SIG-M5 treated with dmso at 0.1 percent for 504 hours (cell line): ENCODE measurements around the gene SLC47A1.
"Not testable (repeated sequence)": the region's sequence is repeated elsewhere in the genome, so short reads cannot be mapped to it uniquely, and the experiment has no call there.

Experiments
- DNase-seq: peaks from one replicate; lab custom pipeline; 2025; ENCODE audit not compliant: unreplicated experiment; lab: John Stamatoyannopoulos, UW

SLC47A1 gene, protein sequence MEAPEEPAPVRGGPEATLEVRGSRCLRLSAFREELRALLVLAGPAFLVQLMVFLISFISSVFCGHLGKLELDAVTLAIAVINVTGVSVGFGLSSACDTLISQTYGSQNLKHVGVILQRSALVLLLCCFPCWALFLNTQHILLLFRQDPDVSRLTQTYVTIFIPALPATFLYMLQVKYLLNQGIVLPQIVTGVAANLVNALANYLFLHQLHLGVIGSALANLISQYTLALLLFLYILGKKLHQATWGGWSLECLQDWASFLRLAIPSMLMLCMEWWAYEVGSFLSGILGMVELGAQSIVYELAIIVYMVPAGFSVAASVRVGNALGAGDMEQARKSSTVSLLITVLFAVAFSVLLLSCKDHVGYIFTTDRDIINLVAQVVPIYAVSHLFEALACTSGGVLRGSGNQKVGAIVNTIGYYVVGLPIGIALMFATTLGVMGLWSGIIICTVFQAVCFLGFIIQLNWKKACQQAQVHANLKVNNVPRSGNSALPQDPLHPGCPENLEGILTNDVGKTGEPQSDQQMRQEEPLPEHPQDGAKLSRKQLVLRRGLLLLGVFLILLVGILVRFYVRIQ

DNA sequence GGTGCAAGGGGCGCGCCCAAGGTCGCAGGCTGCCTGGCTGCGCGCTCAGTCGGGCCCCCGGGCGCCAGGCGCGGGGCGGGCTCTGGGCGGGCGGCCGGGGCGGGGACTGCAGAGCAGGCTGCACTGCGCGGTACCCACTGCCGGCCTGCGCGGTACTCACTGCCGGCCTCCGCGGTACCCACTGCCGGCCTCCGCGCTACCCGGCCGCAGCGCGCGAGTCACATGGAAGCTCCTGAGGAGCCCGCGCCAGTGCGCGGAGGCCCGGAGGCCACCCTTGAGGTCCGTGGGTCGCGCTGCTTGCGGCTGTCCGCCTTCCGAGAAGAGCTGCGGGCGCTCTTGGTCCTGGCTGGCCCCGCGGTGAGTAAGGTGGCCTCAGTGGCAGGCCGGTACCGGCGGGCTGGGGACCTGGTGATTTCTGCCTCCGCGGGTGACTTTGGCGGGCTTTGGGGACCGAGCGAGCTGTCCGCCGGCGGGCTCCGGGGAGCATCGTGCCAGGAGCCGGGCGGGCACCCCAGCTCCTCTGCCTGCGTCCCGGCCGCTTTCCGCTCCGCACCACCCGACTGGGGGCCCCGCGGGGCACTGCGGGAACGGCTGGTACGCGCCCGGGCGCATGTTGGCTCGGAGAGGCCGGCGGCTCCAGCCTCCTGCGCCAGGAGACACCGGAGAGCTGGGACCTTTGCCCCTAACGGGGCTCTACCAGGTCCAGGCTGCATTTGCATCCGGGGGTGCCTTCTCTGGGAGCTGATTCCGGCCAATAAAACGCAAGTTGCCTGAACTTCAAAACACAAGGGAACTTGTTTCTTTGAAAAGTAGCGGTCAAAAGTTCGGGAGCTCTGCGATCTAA is at the start of gene SLC47A1:
Gene SLC47A1 (plus strand): TSS at position 137 of the 844 bp plus-strand sequence. CDS start 86 bp downstream, at position 223.
- DNase-seq: no peak

DNA sequence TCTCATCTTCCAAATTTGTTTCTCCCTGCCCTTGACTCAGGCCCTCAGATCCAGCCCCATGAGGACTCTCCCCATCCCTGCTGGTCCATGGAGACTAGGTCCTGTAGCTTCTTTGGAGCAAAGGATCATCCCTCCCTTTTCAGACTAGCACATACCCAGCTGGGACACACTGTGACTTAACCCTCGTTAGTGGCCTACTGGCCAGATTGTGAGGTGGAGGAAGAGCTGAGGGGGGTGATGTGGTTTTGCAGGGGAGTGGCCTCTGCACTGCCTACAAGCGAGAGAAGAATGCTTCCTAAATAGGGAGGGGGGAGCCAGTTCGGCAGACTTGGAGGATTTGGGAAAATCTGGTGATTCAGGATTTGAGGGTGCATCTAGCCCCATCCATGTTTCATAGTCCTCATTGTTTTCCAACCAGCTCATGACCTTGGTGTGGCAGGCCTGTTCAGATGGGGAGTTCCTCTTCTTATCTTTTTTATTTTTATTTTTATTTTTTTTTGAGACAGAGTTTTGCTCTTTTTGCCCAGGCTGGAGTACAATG is 47.8 kb upstream of the SLC47A1 start:
- no peak for DNase-seq

DNA sequence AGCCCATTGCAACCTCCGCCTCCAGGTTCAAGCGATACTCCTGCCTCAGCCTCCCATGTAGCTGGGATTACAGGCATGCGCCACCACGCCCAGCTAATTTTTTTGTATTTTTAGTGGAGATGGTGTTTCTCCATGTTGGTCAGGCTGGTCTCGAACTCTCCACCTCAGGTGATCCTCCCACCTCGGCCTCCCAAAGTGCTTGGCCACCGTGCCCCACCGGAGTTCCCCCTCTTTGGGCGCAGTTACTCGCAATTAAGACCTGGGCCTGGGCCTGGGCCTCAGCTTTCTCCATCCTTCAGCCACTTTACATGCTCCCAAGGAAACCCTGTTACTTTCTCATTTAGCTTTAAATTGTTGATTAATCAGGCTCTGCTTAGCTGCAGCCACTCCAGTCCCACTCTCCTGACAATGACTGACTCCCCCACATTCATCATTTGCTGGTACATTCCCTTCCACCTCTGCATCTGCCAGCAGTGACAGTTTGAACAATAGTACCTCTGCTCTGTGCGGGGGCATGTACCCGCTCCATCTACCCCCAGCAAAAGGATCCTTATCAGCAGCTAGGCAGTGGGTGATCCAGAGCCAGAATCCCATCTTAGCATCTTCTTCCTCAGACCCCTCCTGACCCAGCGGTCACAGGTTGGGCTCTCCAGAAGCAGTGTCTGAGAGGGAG is 47.2 kb upstream of the SLC47A1 start:
- DNase-seq: no peak

DNA sequence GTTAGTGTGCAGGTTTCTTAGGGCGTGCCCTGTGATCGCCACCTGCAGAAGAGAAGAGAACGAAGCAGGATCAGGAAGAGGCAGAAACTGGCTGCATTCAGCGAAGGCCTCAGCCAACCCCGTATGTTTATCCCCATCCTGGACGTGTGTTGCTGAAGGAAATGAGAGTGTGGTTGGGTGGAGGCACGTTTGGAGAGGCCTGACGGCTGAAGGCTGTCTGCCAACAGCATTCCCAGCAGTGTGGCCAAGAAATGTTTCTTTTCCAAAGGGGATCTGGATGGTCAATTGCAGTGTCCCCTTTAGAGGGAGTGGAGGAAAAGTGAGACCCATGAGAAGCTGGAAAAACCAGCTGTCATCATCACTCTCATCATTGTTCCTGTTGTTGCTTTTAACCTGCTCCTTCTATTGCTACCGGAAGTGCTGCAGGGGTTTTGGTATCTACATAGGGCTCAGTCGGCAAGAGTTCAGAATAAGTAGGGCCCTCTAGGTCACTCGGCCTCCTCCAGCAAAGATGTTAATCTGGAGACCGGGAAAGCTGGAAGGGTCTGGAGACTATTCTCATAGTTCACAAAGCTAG is 46.5 kb upstream of the SLC47A1 start:
- no peak for DNase-seq

DNA sequence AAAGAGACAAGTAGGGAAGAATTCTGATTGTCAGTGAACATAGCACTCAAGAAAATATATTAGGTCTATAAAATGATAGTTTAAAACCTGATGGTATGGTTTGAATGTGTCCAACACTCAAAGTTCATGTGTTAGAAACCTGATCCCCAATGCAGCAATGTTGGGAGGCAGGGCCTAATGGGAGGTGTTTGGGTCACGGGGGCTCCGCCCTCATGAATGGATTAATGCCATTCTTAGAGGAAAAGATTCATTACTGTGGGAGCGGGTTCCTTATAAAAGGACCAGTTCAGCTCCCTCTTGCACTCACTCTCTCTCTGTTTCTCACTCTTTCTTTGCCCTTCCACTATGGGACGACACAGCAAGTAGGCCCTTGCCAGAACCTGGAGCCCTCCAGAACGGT is 41.5 kb upstream of the SLC47A1 start:
- DNase-seq: no peak

DNA sequence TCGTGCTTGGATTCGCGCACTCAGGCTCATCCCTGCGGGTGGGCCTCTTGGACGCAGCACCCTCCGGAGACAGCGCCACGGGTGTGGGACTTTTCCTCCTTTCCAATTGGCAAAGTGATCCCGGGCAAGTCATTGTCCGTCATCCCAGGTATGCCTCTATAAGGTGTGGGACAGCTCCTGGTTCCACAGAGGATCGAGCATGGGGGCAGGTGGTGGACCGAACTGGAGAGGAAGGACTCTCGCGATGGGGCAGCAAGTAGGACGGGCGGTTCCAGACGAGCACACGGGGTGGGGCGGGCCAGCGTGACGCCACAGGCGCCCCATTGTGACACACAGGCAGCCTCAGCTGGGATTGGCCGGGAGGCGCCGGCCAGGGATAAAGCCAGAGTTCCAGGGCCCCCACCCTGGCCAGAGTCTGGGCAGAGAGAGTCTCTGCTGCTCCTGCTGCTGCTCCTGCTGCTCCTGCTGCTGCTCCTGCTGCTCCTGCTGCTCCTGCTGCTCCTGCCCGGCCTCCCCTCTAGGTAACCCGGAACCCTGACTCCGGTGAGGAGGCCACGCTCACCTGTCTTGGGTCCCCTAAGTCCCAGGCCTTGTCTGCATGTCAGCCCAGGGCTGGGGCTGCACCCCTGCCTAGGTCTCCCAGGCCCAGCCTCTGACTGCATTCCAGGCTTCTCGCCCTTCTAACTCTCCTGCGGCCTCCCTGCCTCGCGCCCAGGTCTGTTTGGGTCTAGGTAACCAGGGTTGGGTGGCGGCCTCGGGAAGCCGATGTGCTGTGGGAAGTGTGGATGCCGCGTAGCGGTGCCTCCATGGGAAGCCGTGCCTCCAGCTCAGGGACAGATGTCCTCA is 38.5 kb upstream of the SLC47A1 start:
- no peak for DNase-seq

DNA sequence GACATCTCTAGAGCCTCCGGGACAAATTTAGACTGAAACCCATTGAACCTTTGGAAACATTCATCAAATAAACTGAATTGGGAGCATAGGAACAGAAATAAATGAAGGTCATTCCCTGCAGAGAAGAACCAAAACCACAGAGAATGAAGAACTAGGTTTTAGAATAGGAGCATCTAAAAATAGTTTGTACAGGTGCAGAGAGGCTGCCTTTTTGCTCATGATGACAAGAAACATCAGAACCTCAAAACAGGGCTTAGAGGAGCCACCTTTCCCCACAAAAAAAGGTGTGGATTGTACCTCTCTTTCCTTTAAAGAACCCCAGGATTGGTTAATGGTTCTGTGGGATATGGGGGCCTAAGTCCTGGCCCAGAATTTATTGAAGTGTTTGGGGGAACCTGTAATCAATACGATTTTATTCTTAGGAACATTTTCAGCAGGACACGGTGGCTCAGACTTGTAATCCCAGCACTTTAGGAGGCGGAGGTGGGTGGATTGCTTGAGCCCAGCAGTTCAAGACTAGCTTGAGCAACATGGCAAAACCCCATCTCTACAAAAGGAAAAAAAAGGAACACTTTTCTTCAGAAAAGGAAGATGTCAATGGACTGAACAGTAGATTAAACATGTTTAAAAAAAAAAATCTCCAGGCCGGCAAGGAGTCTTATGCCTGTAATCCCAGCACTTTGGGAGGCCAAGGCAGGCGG is 37.7 kb upstream of the SLC47A1 start:
- DNase-seq: no peak

DNA sequence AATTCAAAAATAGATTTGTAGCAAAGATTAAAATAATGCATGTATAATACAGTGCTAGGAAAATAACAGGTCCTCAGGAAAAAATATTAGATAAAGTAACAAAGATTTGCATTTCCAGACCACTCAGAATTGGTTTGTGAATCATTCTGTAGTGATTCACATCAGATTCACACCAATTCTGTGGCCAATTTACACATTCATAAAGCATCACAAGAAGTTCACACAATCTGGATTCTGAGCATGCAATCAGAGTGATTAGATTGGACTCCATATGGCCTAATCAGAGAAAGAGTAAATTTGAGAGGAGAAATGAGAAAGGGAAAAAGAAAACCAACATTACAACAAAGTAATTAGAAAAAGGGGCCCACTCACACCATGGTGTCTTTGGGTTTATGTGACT is 36.0 kb upstream of the SLC47A1 start:
- no peak for DNase-seq

DNA sequence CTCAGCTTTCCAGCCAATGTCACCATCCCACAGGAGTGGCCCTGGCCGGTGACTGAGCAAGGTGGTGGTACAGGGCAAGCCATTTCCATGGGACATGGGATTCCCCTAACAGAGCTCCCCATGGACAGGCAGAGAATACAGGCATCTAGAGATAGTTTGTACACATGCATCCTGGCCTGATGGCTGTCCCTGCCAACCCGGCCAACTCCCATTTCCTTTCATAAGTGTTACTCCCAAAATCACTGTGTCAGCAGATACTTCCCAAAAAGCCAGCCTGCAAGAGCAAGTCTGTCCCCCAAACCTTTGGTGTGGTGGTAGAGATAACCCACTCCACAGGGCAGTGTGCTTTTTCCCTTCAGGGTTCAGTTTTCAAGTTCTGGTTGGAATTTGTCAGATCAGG is 32.4 kb upstream of the SLC47A1 start:
- DNase-seq: no peak

DNA sequence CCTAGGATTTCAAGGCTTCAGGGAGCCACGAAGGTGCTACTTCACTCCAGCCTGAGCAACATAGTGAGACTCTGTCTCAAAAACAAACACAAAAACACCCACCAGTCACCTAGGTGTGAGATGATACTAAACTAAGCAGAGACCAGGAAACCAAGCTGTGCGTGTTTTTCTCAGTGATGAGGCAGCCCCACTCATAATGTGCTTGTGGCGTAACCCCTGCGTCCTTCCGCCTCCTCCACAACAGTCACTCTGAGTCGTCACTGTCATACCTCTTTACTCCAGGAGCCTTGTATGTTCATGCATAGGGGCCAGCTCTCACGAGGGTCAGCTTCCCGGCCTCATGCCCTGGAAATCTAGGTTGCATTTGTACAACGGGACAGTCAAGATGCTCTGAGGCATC is 31.1 kb upstream of the SLC47A1 start:
- peak; percentile 36 for DNase-seq

DNA sequence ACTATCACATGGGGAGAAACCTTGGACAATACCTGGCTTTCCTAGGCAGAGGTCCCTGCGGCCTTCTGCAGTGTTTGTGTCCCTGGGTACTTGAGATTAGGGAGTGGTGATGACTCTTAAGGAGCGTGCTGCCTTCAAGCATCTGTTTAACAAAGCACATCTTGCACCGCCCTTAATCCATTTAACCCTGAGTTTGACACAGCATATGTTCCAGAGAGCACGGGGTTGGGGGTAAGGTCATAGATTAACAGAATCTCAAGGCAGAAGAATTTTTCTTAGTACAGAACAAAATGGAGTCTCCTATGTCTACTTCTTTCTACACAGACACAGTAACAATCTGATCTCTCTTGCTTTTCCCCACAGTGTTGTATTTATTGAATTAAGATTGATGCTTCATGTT is 28.1 kb upstream of the SLC47A1 start:
- DNase-seq: not testable (repeated sequence)

DNA sequence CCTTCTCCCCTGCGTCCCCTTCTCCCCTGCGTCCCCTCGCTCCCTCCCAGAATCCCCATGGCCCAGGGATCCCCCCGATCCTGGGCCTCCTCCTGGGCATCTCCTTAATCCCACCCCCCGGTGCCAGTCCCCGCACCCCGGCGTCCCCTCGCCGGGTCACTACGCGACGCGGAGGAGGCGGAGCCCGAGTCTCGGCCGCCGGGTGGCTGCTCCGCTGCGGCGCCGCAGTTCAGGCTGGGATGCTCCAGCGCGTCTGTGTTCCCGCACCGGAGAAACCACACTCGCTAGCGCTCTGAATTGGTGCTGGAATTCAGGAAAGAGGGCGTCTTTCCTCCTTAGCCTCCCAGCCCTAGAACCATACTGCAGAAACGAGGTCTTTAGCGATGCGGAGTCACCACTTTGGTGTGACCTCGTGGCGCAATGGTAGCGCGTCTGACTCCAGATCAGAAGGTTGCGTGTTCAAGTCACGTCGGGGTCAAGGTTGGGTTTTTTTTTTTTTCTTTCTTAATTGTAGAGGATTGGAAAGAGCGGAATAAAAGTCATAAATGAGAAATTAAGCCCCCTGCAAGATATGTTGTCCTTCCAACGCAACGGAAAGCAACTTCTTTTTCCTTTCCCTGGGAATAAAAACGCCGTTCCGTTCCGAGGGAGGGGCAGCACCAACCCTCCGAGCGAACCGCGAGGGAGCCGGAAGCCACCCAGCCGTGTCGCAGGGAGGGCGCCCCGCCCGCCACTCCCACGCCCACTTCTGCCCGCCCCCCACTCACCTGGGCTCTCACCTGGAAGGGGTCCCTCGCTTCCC is 25.7 kb upstream of the SLC47A1 start:
- peak; percentile 56 for DNase-seq

DNA sequence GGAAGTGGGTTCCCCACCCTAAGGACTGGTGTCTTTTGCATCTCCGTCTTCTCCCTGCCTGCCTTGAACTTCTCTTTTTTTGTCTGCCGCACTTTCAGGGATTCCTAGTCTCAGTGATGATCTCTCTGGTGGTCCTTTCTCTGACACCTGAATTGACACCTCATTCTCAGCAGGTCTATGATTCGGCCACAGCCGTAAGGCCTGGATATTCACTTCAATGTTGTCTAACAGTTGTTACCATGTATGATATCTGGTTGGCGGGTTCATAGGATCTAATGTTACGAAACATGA is 25.1 kb upstream of the SLC47A1 start:
- peak; percentile 27 for DNase-seq

DNA sequence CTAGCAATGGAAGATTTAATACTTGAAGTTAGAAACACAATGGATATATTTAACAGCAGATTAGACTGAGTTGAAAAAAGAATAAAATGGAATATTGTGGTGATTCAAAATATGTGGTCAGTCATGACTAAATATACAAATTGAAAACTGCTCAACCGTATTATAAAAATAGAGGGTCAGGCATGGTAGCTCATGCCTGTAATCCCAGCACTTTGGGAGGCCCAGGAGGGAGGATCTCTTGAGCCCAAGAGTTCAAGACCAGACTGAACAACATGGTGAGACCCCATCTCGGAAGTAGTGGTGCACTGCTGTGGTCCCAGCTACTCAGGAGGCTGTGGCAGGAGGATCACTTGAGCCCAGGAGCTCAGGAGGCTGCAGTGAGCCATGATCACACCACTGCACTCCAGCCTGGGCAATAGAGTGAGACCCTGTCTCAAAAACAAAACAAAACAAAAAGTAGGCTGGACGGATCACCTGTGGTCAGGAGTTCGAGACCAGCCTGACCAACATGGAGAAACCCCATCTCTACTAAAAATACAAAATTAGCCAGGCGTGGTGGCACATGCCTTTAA is 24.3 kb upstream of the SLC47A1 start:
- not testable (repeated sequence) for DNase-seq

DNA sequence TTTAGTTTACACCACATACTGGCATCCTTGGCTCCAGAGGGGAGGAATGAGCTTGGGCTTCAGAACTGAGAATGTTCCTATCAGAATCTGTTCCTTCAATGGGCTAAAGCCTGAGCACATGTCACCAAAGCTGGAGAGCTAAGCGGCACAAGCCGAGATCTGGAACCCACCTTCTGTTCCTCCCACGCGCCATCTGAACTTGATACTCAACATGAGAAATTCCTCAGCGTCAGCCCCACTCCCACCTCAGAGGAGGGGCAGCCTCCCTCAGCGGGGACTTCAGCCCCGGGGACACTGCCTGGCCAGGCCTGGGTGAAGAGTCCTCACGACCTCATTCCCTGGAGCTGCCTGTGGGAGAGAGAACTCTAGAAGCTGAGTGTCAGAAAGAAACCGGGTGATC is 22.8 kb upstream of the SLC47A1 start:
- no peak for DNase-seq

DNA sequence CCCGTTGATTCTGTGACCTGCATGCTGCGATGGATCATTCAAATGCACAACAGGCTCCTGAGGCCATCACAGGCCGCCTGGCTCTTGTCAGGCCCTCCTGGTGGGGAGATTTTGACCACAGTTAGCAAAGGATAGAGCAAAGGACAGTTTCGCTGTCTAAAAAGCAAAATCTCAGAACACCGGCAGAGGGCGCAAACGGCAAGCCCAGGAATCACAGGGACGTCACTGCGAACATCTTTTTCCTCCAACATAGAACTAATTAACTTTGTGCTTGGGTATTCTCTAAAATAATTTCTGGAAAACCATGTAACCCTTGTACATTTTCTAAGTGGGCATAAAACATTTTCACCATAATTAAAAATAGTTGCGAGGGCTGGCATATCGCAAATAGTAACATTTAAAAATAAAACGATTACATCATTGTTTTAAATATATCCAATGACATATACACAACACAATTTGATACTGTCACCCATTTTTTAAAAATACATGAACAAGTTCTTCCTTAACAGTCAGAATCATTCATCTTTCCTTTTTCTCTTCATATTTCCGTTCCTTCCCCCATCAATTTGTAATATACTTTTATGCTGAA is 19.7 kb upstream of the SLC47A1 start:
- DNase-seq: peak; percentile 64

DNA sequence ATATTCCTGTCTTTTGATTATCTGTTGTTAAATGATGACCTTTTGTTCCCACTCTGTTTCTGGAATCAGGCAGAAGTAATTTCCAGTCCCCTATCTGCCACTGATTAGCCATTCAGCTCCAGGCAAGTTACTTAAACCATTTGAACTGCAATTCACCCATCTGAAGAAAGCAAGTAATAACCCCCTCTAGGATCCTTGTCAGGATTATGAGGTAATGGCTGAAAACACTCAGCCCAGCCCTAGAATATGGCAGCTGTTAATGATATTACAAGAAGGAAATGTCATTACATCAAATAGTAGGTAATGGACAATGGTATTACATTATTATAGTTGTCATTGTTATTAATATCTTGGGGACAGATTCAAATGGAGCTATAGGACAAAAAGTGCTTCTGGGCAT is 16.0 kb upstream of the SLC47A1 start:
- no peak for DNase-seq
